Chondrocyte (in vitro differentiated cells): ENCODE data around the gene POLD4. TPM values are rescaled to one million over a fixed set of nuclear protein-coding genes. Genes with fewer than 3 reads are reported as not detected.

Source experiments
- DNase-seq: peaks from one replicate; pipeline ENCODE4 v3.0.0; 2021; ENCODE audit warnings: mixed read lengths, low spot score
- H3K27ac Mint-ChIP-seq: one replicate; pipeline ENCODE4 v1.8.0; 2021; ENCODE audit warnings: mild to moderate bottlenecking, moderate library complexity, mixed read lengths; ENCODE audit not compliant: unreplicated experiment
- H3K27me3 Mint-ChIP-seq: 2 replicates; pipeline ENCODE4 v1.8.0; 2021; ENCODE audit warnings: low read depth, mixed read lengths
- H3K36me3 Mint-ChIP-seq: 2 replicates; pipeline ENCODE4 v1.8.0; 2021; ENCODE audit warnings: low read depth, mixed read lengths
- H3K4me1 Mint-ChIP-seq: 2 replicates; pipeline ENCODE4 v1.8.0; 2021; ENCODE audit warnings: low read depth, mild to moderate bottlenecking, mixed read lengths
- H3K4me3 Mint-ChIP-seq: one replicate; pipeline ENCODE4 v1.8.0; 2021; ENCODE audit warnings: mild to moderate bottlenecking, moderate library complexity, mixed read lengths; ENCODE audit not compliant: unreplicated experiment
- H3K9me3 Mint-ChIP-seq: 2 replicates; pipeline ENCODE4 v1.8.0; 2021; ENCODE audit warnings: low read depth, mixed read lengths
- CTCF ChIP-seq: fragments of 200-600 bp; sonication (generic); IDR thresholded peaks from 2 replicates; pipeline ENCODE4 v1.5.0; 2021; ENCODE audit warnings: antibody characterized with exemption, mild to moderate bottlenecking, moderate library complexity
- total RNA-seq: library from RNA; stranded (reverse); gene quantifications from 3 replicates; pipeline ENCODE4 v1.2.1, GENCODE V29; 2021

POLD4 gene
- total RNA-seq, 1 donor from 2014 or later: 67.7 TPM

GRCh38 chr11:67379061-67380058 is 26.0 kb upstream of the POLD4 start:
- no peak for DNase-seq
- no peak for TF ChIP-seq CTCF
- Mint-ChIP-seq H3K36me3 (no peaks in the 10 kb centered on the region), H3K27ac (no peak overlapping the region), H3K27me3 (no peaks in the 10 kb centered on the region), H3K9me3 (no peaks in the 10 kb centered on the region), H3K4me3 (no peak overlapping the region), H3K4me1 (peaks cover 26% of the 10 kb centered on the region)

DNA sequence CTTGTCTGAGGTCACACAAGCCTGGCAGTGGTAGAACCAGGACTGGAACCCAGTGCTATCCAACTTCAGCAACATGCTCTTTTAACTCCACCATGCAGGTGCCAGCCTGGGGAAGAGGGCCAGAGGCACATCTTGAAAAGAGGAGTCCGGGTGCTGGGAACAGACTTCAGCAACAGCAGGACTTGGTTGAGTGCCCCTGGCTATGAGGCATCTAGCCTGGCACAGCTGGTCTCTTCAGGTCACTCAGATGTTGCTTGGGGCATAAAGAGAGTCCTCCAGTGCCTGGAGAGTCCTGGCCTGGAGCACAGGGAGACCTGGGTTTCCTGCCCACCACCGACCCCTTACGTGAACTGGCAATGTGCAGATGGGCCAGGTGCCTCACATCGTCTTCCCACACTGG is 25.2 kb upstream of the POLD4 start:
- Mint-ChIP-seq H3K4me1 (peaks cover 31% of the 10 kb centered on the region), H3K36me3 (no peaks in the 10 kb centered on the region)

DNA sequence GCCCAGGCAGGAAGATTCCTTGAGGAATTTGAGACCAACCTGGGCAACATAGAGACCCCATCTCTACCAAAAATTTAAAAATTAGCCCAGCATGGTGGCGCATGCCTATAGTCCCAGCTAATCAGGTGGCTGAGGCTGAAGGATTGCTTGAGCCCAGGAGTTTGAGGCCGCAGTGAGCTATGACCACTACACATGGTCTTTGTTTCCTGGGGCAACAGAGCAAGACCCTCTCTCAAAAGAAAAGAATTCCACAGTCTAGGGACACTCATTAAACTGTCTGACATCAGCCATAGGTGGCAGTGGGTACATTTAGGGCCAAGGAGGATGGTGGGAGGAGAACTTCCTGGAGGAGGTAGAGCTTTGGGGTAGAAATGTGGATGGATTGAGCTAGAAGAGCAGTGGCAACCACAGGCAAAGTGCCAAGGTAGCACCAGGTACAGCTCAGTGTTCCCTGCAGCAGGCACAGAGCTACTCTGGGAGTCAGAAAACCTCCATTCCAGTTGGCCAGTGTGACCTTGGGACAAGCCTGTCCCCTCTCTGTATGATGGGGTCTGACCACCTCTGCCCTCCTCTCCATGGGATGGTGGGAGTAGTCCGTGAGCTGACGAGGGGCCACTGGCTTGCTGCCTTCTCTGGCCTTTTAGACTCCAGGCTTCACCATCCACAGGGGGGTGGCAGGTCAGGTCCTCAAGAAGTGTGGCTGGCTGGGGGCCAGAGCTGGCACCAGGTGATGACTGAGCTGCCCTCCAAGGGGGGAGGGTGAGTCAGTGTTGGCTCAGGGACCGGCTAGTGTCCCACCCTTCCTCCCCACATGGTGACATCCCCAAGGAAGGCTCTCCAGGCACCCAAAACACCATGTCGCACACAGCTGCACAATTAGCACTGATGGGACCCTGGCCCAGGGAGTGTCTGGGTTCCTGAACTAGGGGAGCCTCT is 23.8 kb upstream of the POLD4 start:
- Mint-ChIP-seq H3K27me3 (no peaks in the 10 kb centered on the region), H3K9me3 (no peaks in the 10 kb centered on the region), H3K4me3 (no peak overlapping the region), H3K4me1 (peaks cover 28% of the 10 kb centered on the region), H3K36me3 (no peaks in the 10 kb centered on the region), H3K27ac (no peak overlapping the region)
- DNase-seq: no peak
- TF ChIP-seq CTCF: no peak

More for the DNA sequence above, 25.2 kb upstream of the POLD4 start:
- no peak overlapping the region for H3K4me3 Mint-ChIP-seq
- no peak for DNase-seq
- H3K9me3 Mint-ChIP-seq: no peaks in the 10 kb centered on the region
- no peak for TF ChIP-seq CTCF
- no peak overlapping the region for H3K27ac Mint-ChIP-seq
- H3K27me3 Mint-ChIP-seq: no peaks in the 10 kb centered on the region

DNA sequence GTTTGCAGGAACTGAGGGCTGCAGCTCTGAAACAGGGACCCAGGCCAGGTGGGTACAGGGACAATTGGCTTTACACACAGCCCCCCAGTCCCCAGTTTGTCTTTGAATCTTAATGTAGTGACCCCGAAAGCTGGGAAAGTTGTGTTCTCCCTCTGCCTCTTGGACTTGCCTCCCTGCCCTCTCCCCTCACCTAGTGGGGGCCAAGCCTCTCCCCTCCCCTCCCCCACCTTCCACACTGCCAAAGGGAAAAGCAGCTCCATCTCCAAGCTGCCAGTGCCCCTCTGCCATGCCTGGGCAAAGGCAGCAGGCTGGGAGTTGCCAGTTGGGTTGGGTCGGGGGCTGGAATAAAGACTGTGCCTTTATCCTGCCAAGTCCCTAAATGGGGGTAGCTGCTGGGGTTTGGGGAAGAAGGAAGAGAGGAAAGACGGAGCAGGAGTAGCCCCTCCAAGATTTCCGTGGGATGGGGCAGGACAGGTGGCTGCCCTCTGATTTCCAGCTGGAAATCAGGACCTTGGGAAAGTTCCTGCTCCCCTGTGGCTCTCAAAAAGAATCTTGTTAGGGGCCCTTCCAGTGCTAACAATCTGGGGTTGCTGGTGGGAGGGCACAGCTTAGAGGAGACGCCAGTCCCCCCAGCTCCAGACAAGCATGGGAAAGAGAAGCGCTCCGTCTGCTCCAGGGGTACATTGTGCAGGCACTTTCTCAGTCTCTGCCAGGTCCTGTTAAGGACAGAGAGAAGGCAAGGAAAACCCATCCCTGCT is 22.9 kb upstream of the POLD4 start:
- H3K36me3 Mint-ChIP-seq: no peaks in the 10 kb centered on the region
- H3K4me3 Mint-ChIP-seq: no peak overlapping the region
- no peaks in the 10 kb centered on the region for H3K9me3 Mint-ChIP-seq
- TF ChIP-seq CTCF: no peak
- H3K27me3 Mint-ChIP-seq: no peaks in the 10 kb centered on the region
- H3K27ac Mint-ChIP-seq: no peak overlapping the region
- no peak for DNase-seq
- peaks cover 35% of the 10 kb centered on the region for H3K4me1 Mint-ChIP-seq
